ENCODE data around the gene HSPG2.

HSPG2 gene

GRCh38 chr1:21880619-21880970, 56.5 kb downstream of the HSPG2 start:
- Histone ChIP-seq H3K36me3 (ENCODE audit: low read depth) (peaks cover 21% of the 10 kb centered on the region), H3K27me3 (ENCODE audit: insufficient read depth, poor library complexity, severe bottlenecking) (no peaks in the 10 kb centered on the region), H3K4me1 (ENCODE audit: insufficient read depth, poor library complexity, severe bottlenecking) (no peaks in the 10 kb centered on the region), H3K9me3 (ENCODE audit: severe bottlenecking) (no peaks in the 10 kb centered on the region), H3K27ac (ENCODE audit: poor library complexity, severe bottlenecking) (no peak overlapping the region), H3K4me3 (ENCODE audit: severe bottlenecking) (no peak overlapping the region)
- DNase-seq (ENCODE audit: low spot score): no peak
- ATAC-seq (ENCODE audit: low read depth): no peak
- TF ChIP-seq CTCF (IDR thresholded peaks at IDR 0.05; ENCODE audit: poor library complexity, severe bottlenecking): no peak

- Histone ChIP-seq H3K9me3 (ENCODE audit: severe bottlenecking) (no peaks in the 10 kb centered on the region), H3K4me1 (ENCODE audit: insufficient read depth, poor library complexity, severe bottlenecking) (no peaks in the 10 kb centered on the region), H3K27me3 (ENCODE audit: insufficient read depth, poor library complexity, severe bottlenecking) (no peaks in the 10 kb centered on the region), H3K4me3 (ENCODE audit: severe bottlenecking) (no peak overlapping the region), H3K27ac (ENCODE audit: poor library complexity, severe bottlenecking) (no peak overlapping the region), H3K36me3 (ENCODE audit: low read depth) (peaks cover 21% of the 10 kb centered on the region)
- ATAC-seq (ENCODE audit: low read depth) (no peak), DNase-seq (ENCODE audit: low spot score) (no peak)
- no peak for TF ChIP-seq CTCF (IDR thresholded peaks at IDR 0.05; ENCODE audit: poor library complexity, severe bottlenecking)
Observed at GRCh38 chr1:21879928-21880618, 57.0 kb downstream of the HSPG2 start.

GRCh38 chr1:21878840-21879478, 58.2 kb downstream of the HSPG2 start:
- no peak for ATAC-seq (ENCODE audit: low read depth)
- no peaks in the 10 kb centered on the region for H3K4me1 ChIP-seq (ENCODE audit: insufficient read depth, poor library complexity, severe bottlenecking)
- no peak for DNase-seq (ENCODE audit: low spot score)
- no peaks in the 10 kb centered on the region for H3K9me3 ChIP-seq (ENCODE audit: severe bottlenecking)
- H3K4me3 ChIP-seq (ENCODE audit: severe bottlenecking): no peak overlapping the region
- TF ChIP-seq CTCF (IDR thresholded peaks at IDR 0.05; ENCODE audit: poor library complexity, severe bottlenecking): no peak
- H3K36me3 ChIP-seq (ENCODE audit: low read depth): peaks cover 27% of the 10 kb centered on the region
- H3K27ac ChIP-seq (ENCODE audit: poor library complexity, severe bottlenecking): no peak overlapping the region
- no peaks in the 10 kb centered on the region for H3K27me3 ChIP-seq (ENCODE audit: insufficient read depth, poor library complexity, severe bottlenecking)

GRCh38 chr1:21878009-21878773, 58.9 kb downstream of the HSPG2 start:
- no peak overlapping the region for H3K4me3 ChIP-seq (ENCODE audit: severe bottlenecking)
- H3K9me3 ChIP-seq (ENCODE audit: severe bottlenecking): no peaks in the 10 kb centered on the region
- no peak for TF ChIP-seq CTCF (IDR thresholded peaks at IDR 0.05; ENCODE audit: poor library complexity, severe bottlenecking)
- ATAC-seq (ENCODE audit: low read depth) (no peak), DNase-seq (ENCODE audit: low spot score) (no peak)
- peaks cover 29% of the 10 kb centered on the region for H3K36me3 ChIP-seq (ENCODE audit: low read depth)
- H3K27ac ChIP-seq (ENCODE audit: poor library complexity, severe bottlenecking): no peak overlapping the region
- H3K27me3 ChIP-seq (ENCODE audit: insufficient read depth, poor library complexity, severe bottlenecking): no peaks in the 10 kb centered on the region
- H3K4me1 ChIP-seq (ENCODE audit: insufficient read depth, poor library complexity, severe bottlenecking): no peaks in the 10 kb centered on the region
